C4-2B (cell line): ENCODE results near the gene POLE.

Experiments
- CTCF ChIP-seq: fragments of 450-650 bp; conservative IDR thresholded peaks from 2 replicates; pipeline ENCODE4 v1.5.1; 2017; ENCODE audit warnings: mild to moderate bottlenecking
- ZFX ChIP-seq: fragments of 450-650 bp; IDR thresholded peaks from 2 replicates; pipeline ENCODE4 v1.6.1; 2017

GRCh38 chr12:132734206-132734605, 47.1 kb upstream of the POLE start:
- TF ChIP-seq CTCF = no peak
- TF ChIP-seq ZFX = no peak
